Fibroblast of lung (primary cell): ENCODE data around the gene SUN3. TPM values are rescaled to one million over a fixed set of nuclear protein-coding genes. Genes with fewer than 3 reads are reported as not detected.

Experiments
- DNase-seq, 2 donors: peaks; one replicate each; pipeline versions ENCODE4 v3.0.0 to v3.0.0-alpha.2; 2010; ENCODE audit warnings: low read depth in 2 of 2
- H2AFZ ChIP-seq: 2 replicates; pipeline ENCODE4 v1.5.1; 2012; ENCODE audit warnings: low read length, control low read depth, inconsistent platforms
- H3K27ac ChIP-seq: 2 replicates; pipeline ENCODE4 v1.5.1; 2011; ENCODE audit warnings: low read length, control low read depth; ENCODE audit not compliant: insufficient read depth
- H3K27me3 ChIP-seq: 2 replicates; pipeline ENCODE4 v1.5.1; 2011; ENCODE audit warnings: mild to moderate bottlenecking, low read length; ENCODE audit not compliant: control insufficient read depth, insufficient read depth
- H3K36me3 ChIP-seq: 2 replicates; pipeline ENCODE4 v1.5.1; 2011; ENCODE audit warnings: low read length; ENCODE audit not compliant: control insufficient read depth, insufficient read depth
- H3K4me1 ChIP-seq: 2 replicates; pipeline ENCODE4 v1.5.1; 2011; ENCODE audit warnings: low read length; ENCODE audit not compliant: control insufficient read depth, insufficient read depth; ENCODE audit errors: extremely low read depth
- H3K4me2 ChIP-seq: 2 replicates; pipeline ENCODE4 v1.5.1; 2011; ENCODE audit warnings: low read length, control low read depth; ENCODE audit not compliant: insufficient read depth; ENCODE audit errors: extremely low read depth
- H3K4me3 ChIP-seq, 4 experiments: fragments of 200-600 bp in 1 of 4; sonication (generic) in 1 of 4; replicated peaks in 1 of 4; 2 replicates each; pipeline ENCODE4 v1.5.1; 2011 to 2016; ENCODE audit warnings: low read length in 4 of 4, low read depth in 3 of 4, mild to moderate bottlenecking in 3 of 4, control low read depth in 2 of 4, inconsistent platforms in 1 of 4, mixed read lengths in 1 of 4; ENCODE audit not compliant: insufficient read depth in 1 of 4; ENCODE audit errors: control extremely low read depth in 1 of 4
- H3K79me2 ChIP-seq: 2 replicates; pipeline ENCODE4 v1.5.1; 2012; ENCODE audit warnings: mild to moderate bottlenecking, low read length, inconsistent platforms; ENCODE audit not compliant: control insufficient read depth, insufficient read depth
- H3K9ac ChIP-seq: 2 replicates; pipeline ENCODE4 v1.5.1; 2011; ENCODE audit warnings: mild to moderate bottlenecking, low read length, control low read depth; ENCODE audit not compliant: insufficient read depth
- H3K9me3 ChIP-seq: 2 replicates; pipeline ENCODE4 v1.5.1; 2012; ENCODE audit warnings: low read depth, low read length; ENCODE audit not compliant: control insufficient read depth, insufficient read depth
- H4K20me1 ChIP-seq: 2 replicates; pipeline ENCODE4 v1.5.1; 2011; ENCODE audit warnings: low read length; ENCODE audit not compliant: control insufficient read depth, insufficient read depth; ENCODE audit errors: extremely low read depth
- EZH2 ChIP-seq: IDR thresholded peaks from 2 replicates; pipeline ENCODE4 v1.5.1; 2012; ENCODE audit warnings: low read length, control low read depth, mild to moderate bottlenecking; ENCODE audit errors: missing control alignments
- polyA plus RNA-seq, 2 donors: library from polyadenylated mRNA; depleted of rRNA in 1 of 2; stranded (reverse) in 1 of 2; unstranded in 1 of 2; fragments of >200 nt; gene quantifications; 2 replicates each; pipeline ENCODE4 v1.2.1, GENCODE V29; 2011 to 2012; ENCODE audit warnings: missing spikeins in 1 of 2
- total RNA-seq: library from RNA; depleted of rRNA; stranded (reverse); fragments of >200 nt; gene quantifications from 2 replicates; pipeline ENCODE4 v1.2.1, GENCODE V29; 2014
- TF ChIP-seq, protein P1 (sequence below), 2 donors: IDR thresholded peaks in 1 of 2; conservative IDR thresholded peaks in 1 of 2; 1 replicate in 1 of 2; 2 replicates in 1 of 2; pipeline ENCODE4 v1.5.1; 2011 to 2012; ENCODE audit warnings: low read length in 2 of 2, control low read depth in 1 of 2, inconsistent platforms in 1 of 2, low read depth in 1 of 2, mild to moderate bottlenecking in 1 of 2

SUN3 gene
- total and polyA plus RNA-seq, 2 donors (not counting 1 experiment from before 2014, with no cell fraction given): not detected

DNA sequence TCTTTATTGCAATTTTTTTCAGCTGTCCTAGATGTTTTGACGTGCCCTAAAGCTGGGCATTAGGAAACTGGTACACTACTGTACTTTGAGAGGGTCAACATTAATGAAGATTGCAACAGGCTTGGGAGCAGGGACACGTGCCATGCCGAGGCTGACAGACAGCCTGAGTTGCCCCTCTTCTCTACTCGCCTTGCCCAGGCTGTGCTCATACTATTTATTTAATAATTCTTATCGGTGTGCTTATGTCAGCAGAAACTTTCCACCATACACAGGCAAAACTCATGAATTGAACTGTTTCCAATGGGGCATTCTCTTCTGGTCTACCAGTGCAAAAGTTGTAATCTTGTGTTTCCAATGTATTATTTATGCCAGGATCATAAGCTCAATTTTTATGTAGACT lies 30.8 kb upstream of the SUN3 start:
- H3K9me3 ChIP-seq: no peaks in the 10 kb centered on the region
- H3K9ac ChIP-seq: no peak overlapping the region
- TF ChIP-seq EZH2: no peak
- TF ChIP-seq, protein P1, sequence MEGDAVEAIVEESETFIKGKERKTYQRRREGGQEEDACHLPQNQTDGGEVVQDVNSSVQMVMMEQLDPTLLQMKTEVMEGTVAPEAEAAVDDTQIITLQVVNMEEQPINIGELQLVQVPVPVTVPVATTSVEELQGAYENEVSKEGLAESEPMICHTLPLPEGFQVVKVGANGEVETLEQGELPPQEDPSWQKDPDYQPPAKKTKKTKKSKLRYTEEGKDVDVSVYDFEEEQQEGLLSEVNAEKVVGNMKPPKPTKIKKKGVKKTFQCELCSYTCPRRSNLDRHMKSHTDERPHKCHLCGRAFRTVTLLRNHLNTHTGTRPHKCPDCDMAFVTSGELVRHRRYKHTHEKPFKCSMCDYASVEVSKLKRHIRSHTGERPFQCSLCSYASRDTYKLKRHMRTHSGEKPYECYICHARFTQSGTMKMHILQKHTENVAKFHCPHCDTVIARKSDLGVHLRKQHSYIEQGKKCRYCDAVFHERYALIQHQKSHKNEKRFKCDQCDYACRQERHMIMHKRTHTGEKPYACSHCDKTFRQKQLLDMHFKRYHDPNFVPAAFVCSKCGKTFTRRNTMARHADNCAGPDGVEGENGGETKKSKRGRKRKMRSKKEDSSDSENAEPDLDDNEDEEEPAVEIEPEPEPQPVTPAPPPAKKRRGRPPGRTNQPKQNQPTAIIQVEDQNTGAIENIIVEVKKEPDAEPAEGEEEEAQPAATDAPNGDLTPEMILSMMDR (conservative IDR thresholded peaks at IDR 0.05 in 1 of 2, IDR thresholded peaks at IDR 0.05 in 1 of 2; ENCODE audit: low read depth in 1 of 2, low read length in 2 of 2): no peak

DNA sequence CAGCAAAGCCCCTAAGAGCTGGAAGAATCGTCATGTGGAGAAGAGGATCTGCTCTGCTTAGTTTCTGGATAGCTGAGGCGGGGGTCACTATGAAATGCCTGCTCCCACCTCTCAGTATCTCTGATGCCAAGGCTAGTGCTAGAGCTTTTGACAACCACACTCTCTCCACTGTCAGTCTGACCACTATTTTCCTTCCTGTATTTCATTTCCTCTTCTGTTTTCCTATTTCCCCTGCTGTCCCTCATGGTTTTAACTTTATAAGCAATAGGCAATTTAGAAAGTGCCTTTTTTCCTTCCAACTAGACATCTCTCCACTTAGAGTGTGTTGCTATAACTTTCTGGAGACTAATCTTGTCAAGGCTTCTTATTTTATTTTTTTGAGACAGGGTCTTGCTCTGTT lies 30.1 kb upstream of the SUN3 start:
- Histone ChIP-seq H4K20me1 (no peaks in the 10 kb centered on the region), H3K36me3 (no peaks in the 10 kb centered on the region), H3K4me3 (no peak overlapping the region), H3K27ac (no peak overlapping the region), H2AFZ (no peak overlapping the region), H3K4me1 (no peaks in the 10 kb centered on the region), H3K4me2 (no peak overlapping the region), H3K9me3 (no peaks in the 10 kb centered on the region), H3K79me2 (no peaks in the 10 kb centered on the region), H3K9ac (no peak overlapping the region), H3K27me3 (no peaks in the 10 kb centered on the region)
- TF ChIP-seq EZH2: no peak
- TF ChIP-seq, protein P1 (conservative IDR thresholded peaks at IDR 0.05 in 1 of 2, IDR thresholded peaks at IDR 0.05 in 1 of 2; ENCODE audit: low read depth in 1 of 2, low read length in 2 of 2): no peak
- DNase-seq: no peak

More for the DNA sequence above, 30.8 kb upstream of the SUN3 start:
- Histone ChIP-seq H3K4me2 (no peak overlapping the region), H3K4me1 (no peaks in the 10 kb centered on the region), H3K27ac (no peak overlapping the region), H4K20me1 (no peaks in the 10 kb centered on the region), H3K27me3 (no peaks in the 10 kb centered on the region), H3K4me3 (no peak overlapping the region), H2AFZ (no peak overlapping the region), H3K79me2 (no peaks in the 10 kb centered on the region), H3K36me3 (no peaks in the 10 kb centered on the region)
- no peak for DNase-seq

DNA sequence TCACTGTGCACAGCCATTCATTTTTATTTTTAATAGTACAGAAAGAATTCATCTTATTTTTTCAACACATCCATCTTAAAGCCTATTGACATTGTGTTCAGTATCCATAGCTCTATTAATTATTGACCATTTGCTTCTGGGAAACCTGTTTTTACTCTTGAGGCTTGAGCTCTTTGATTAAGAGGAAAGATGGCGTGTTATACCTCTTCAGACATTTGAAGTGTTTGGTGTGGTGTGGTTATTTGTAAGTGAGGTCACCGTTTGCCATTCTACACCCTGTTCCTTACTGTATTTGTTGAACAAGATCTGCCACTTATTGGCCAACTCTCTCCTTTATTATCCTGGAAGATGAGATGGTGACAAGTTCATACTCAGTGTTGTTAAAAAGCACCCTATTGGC lies 24.8 kb upstream of the SUN3 start:
- no peak for TF ChIP-seq EZH2
- no peaks in the 10 kb centered on the region for H3K36me3 ChIP-seq
- H3K9ac ChIP-seq: no peak overlapping the region
- H3K4me1 ChIP-seq: no peaks in the 10 kb centered on the region
- H3K4me2 ChIP-seq: no peak overlapping the region
- no peaks in the 10 kb centered on the region for H3K79me2 ChIP-seq
- H3K4me3 ChIP-seq: no peak overlapping the region
- no peaks in the 10 kb centered on the region for H3K27me3 ChIP-seq
- H3K27ac ChIP-seq: no peak overlapping the region
- no peaks in the 10 kb centered on the region for H3K9me3 ChIP-seq
- DNase-seq: no peak
- no peak overlapping the region for H2AFZ ChIP-seq
- no peaks in the 10 kb centered on the region for H4K20me1 ChIP-seq
